GM08714 (cell line): Measurements from ENCODE around the gene SLCO6A1.
"Not testable (repeated sequence)": the region's sequence is repeated elsewhere in the genome, so short reads cannot be mapped to it uniquely, and the experiment has no call there.

Experiments used
- H3K4me3 ChIP-seq: fragments of 200-500 bp; sonication (Bioruptor generic); 2 replicates; pipeline ENCODE4 v1.5.1; 2014; ENCODE audit warnings: mild to moderate bottlenecking, low read length, inconsistent platforms
- ZNF274 ChIP-seq: IDR thresholded peaks from 2 replicates; pipeline ENCODE4 v1.6.1; 2012; ENCODE audit warnings: mild to moderate bottlenecking, low read depth, low read length

SLCO6A1 gene

GRCh38 chr5:102528600-102528999, 29.8 kb upstream of the SLCO6A1 start:
- no peak overlapping the region for H3K4me3 ChIP-seq
- TF ChIP-seq ZNF274: no peak

DNA sequence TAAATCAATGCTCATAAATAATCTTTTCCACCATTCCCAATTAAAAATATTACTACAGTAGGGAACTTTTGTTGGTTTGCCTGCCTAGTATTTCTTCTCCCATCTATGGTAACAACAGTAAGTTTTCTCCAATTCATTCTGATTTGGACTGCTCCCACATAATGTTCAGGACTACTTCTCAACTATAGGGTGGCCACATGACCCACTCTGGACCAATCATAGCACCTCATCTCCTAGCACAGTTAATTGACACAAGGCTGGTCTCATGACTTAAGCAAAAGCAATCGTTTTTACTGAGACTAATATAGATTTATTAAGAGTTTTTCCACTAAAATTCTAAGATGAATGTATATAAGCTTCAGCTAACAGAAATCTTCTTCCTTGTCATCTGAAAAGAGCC, 28.7 kb upstream of the SLCO6A1 start:
- no peak overlapping the region for H3K4me3 ChIP-seq
- no peak for TF ChIP-seq ZNF274

- no peak for TF ChIP-seq ZNF274
- no peak overlapping the region for H3K4me3 ChIP-seq
Observed at GRCh38 chr5:102523541-102524175, 24.9 kb upstream of the SLCO6A1 start.

DNA sequence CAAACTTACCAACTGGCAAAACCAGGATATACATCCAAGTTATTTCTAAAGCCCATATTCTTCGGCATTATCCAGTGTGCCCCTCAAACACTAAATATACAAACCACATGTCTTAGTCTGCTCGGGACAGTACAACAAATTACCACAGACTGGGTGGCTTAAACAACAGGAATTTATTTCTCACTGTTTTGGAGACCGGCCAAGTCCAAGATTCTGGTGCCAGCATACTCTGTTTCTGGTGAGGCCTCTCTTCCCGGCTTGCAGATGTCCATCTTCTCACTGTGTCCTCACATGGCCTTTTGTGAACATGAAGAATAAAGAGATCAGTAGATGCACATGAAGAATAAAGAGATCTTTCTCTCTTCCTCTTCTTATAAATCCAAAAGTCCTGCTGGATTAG, 12.9 kb upstream of the SLCO6A1 start:
- H3K4me3 ChIP-seq: no peak overlapping the region
- no peak for TF ChIP-seq ZNF274

- H3K4me3 ChIP-seq: not testable (repeated sequence)
Observed at GRCh38 chr5:102491261-102491914, 7.4 kb downstream of the SLCO6A1 start.

- H3K4me3 ChIP-seq: no peak overlapping the region
- TF ChIP-seq ZNF274: no peak
Observed at GRCh38 chr5:102483736-102484135, 15.1 kb downstream of the SLCO6A1 start.

DNA sequence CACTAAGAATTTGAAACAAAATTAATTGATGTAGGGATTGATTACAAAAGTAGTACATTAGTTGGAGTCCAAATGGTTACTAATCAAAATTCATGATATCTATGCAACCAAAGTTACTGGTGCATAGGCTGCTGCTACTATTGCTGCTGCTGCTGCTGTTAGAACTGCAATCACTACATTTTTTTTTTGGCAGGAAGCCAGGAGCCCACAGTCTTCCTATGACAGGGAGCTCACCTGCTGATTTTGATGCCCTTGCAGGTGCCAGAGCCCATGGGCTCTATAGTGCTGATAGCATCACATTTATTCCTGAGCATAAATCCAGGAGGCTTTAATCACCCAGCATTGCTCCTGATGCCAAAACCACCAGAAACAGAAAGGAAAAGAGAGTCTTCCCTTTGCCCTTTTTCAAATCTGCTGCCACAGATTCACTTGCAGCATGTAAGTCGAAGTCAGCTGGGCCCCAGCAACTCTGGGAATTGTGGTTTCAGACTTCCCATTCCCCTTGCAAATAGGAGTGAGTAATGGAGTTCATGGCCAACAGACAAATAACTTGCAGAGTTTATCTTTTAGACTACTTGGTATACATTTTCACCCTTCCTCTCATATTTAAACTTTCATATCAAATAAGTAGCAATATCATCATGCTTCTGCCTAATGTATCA, 17.6 kb downstream of the SLCO6A1 start:
- no peak for TF ChIP-seq ZNF274
- no peak overlapping the region for H3K4me3 ChIP-seq

DNA sequence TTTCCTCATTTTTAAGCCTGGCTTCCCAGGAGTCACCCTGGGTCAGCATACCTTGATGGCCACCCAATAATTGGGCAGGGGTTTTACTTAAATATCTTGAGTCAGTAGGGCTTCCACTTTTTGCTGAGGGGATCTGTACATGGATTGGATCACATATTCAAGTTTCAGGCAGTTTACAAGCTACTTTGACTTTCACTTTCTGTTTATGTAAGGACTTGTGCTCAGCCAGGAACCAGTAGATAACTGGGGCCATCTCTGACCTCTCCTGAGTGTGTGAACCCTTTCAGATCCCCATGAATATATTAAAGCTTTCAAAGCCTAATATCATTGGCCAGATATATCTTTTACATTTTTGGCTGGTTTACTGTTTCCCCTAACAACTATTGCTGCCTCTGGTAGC, 45.1 kb downstream of the SLCO6A1 start:
- H3K4me3 ChIP-seq: no peak overlapping the region
- no peak for TF ChIP-seq ZNF274

DNA sequence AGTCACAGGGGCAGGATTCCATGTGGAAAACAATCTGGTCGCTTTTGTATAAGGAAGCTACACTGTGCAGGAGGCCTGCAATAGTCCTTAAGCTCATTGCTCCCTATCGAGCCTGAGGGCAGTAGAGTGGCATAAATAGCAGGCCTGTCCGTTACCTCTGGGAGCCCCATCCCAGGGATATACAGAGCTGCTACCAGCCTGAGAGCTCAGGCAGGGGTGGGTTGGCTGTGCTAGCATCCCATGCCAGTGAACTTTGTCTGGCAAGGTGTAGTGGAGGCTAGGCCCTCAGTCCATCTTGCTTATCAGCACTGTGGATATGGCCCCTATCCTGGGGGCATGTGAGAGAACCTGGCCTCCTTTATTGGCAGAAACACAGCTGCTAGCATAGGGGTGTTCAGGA, 47.7 kb downstream of the SLCO6A1 start:
- no peak for TF ChIP-seq ZNF274
- no peak overlapping the region for H3K4me3 ChIP-seq

DNA sequence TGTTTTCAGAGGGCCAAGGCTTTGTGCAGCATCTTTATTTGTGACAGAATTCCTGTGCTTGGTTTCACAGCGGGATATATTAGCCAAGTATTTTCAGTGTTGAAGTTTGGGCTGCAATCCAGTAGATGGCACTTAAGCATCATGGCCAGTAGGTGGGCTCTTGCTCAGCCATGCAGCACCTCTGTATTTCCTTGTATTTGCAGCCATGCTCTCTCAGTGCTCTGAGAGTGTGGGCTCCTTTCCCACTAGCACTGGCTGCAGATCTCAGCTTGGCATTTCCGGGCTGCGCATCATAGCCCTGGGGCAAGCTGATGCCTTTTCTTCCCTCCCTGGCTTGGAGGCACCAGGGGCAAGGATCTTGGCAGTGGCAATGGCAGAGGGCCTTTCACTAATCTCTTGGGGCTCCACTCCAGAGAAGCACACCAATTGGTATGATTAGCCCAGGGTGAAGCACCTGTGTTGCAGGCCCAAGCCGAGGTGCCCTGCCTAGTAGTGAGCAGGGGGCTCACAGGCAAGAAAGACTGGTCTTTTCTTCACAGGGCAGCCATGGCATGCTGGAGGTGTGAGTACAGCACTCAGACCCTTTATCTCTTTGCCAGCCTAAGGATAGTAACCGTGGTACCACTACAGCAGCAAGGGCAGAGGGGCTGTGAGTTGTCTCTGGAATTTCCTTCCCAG, 48.3 kb downstream of the SLCO6A1 start:
- no peak for TF ChIP-seq ZNF274
- H3K4me3 ChIP-seq: no peak overlapping the region

GRCh38 chr5:102433473-102433872, 65.3 kb downstream of the SLCO6A1 start:
- H3K4me3 ChIP-seq: no peak overlapping the region
- TF ChIP-seq ZNF274: no peak

GRCh38 chr5:102421647-102422046, 77.2 kb downstream of the SLCO6A1 start:
- H3K4me3 ChIP-seq: no peak overlapping the region
- TF ChIP-seq ZNF274: no peak

DNA sequence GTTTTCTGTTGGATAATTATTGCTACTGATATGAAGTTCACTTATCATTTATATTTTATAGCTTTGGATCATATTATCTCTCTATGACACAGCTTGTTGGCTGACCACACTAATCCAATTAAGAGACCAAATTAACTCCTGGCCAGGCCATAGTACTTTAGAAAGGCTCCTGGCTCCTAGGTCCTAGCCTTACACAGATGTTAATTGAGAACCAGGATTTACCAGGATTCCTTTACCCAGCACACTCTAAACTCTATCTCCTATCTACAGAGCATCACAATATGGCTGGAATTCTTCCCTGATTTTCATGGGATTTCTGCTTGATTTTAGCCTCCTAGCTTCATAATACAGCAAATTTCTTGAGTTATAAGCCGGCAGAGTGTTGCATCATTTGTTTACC, 80.3 kb downstream of the SLCO6A1 start:
- TF ChIP-seq ZNF274: no peak
- no peak overlapping the region for H3K4me3 ChIP-seq

GRCh38 chr5:102414448-102414847, 84.4 kb downstream of the SLCO6A1 start:
- TF ChIP-seq ZNF274: no peak
- H3K4me3 ChIP-seq: no peak overlapping the region

GRCh38 chr5:102388235-102388634, 110.6 kb downstream of the SLCO6A1 start:
- H3K4me3 ChIP-seq: no peak overlapping the region
- no peak for TF ChIP-seq ZNF274
